HG02852 (cell line): Measurements from ENCODE around the gene SUPT20H.
A peak's percentile ranks its signal among the peaks of the same experiment; 100 is the strongest.
"Not testable (repeated sequence)": the region's sequence is repeated elsewhere in the genome, so short reads cannot be mapped to it uniquely, and the experiment has no call there.

Experiments
- ATAC-seq: cut with Tn5 transposase; IDR thresholded peaks from one replicate; pipeline ENCODE4 v1.9.1; 2021; ENCODE audit warnings: mild to moderate bottlenecking, moderate library complexity; ENCODE audit not compliant: unreplicated experiment

SUPT20H gene

DNA sequence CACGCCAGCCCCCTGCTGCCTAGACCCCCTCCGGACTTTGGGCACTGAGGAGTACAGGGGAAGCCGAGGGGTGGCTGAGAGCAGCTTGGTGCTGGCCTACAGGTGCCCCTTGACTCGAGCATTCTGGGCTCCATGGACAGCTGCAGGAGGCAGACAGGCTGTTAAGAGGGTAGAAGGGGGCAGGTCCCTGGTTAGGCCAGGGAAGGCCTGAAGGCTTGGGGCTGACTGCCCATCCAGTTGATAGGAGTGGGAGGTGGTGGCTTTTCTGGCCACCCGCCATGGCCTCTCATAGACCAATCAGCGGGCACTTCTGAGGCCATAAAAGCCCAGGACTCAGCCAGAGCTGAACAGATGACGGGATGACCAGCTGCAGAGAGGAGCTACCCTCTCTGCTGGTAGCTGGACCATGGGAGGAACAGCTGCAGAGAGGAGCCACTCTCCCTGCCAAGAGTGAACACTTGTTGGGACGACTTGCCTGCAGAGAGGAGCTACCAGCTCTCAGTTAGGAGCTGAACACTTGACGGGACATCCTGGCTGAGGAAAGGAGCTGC is 10.7 kb upstream of the SUPT20H start:
- no peak for ATAC-seq

DNA sequence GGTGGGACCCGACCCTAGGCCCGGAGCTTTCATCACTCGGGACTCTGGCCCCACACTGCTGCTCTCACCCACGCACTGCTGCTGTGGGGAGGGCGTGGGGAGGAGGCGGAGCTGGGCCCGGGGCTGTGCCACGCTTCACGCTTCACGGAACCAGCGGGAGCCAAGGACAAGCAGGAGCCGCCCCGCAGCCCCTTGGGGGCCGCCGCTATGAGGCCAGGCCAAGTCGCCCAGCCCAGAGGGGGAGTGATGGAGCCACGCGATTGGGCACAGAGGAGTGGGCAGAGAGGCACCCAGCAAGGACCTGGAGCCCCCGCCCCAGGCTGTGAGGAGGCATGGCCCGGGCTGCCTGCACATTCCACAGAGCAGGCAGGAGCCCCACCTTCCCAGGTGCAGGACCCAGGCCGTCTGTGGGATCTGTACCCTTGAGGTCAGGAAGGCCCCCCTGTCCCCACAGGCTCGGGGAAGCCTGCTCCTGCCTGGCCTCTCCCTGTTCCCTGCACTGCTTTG is 10.2 kb upstream of the SUPT20H start:
- no peak for ATAC-seq

DNA sequence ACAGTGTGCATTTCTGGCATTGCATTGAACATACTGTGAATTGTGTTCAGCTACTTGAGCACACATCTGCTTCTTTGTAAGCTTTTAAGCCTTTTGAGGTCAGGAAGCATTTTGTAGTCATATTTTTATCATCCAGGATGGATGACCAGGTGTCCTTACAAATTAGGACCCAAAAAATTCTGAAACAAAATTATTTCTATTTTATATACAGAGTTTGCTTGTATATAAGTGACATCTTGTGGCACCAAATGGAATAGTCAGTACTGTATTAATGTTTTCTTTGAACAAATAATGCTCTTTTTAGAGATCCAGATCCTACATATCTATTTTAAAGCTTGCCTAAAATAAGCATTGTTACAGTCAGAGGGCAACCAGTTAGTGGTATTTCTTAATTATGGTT is 9.5 kb upstream of the SUPT20H start:
- no peak for ATAC-seq

DNA sequence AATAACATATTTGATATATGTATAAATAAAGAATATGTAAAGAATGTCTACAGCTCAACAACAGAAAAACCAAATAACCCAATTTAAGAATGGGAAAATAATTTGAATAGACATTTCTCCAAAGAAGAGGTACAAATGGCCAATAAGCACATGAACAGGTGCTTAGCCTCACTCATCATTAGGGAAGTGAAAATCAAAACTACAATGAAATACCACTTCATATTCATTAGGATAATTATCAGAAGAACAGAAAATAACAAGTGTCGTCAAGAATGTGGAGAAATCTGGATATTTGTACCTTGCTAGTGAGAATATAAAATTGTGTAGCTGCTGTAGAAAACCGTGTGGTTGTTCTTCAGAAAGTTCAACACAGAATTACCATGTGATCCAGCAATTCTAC is 8.4 kb upstream of the SUPT20H start:
- ATAC-seq, result no peak

DNA sequence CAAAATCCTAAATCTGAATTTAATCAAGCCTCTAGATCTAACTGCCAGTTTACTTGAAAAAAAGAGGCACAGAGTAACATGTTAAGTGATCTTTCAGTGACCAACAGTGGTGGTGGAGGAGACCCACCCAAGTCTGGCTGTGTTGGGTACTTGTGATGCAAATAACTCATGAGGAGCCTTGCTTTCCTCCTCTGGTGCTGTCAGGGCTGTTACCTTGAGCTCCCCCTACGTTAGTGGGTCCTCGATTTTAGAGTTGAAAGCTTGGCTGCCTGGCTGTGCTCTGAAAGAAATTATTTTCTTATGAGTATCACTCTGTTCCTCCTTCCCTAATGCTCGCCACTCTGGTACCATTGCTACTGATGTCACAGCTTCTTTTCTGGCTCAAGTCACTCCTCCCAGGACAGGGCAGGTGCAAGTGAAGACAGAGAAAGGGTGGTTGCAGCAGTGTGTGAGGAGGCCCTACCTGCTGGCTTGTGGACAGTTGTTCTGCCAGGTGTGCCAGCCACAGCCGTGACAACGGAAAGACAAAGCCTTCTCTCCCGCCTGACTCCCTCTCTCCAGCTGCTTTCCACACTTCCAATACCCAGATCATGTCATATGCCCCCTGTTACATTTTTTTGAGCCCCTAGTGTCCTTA is 6.5 kb upstream of the SUPT20H start:
- no peak for ATAC-seq

DNA sequence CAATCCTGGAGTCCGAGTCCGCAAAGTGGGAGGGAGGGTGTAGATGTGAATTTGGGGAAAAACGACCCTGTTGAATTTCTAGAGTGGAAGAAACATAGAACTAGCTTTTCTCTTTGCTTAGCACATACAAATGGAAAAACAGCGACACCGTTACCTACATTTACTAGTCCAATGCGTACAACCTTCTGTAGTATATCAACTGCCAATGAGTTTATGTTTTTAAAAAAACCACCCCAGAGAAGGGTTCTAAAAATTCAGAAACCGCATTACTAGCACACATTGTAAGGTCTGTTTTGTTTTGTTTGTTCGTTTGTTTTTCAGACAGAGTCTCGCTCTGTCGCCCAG is 332 bp upstream of the SUPT20H start:
- peak; percentile 21 for ATAC-seq

DNA sequence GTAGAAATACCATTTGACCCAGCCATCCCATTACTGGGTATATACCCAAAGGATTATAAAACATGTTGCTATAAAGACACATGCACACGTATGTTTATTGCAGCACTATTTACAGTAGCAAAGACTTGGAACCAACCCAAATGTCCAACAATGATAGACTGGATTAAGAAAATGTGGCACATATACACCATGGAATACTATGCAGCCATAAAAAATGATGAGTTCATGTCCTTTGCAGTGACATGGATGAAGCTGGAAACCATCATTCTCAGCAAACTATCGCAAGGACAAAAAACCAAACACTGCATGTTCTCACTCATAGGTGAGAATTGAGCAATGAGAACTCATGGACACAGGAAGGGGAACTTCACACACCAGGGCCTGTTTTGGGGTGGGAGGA is 3.3 kb downstream of the SUPT20H start:
- not testable (repeated sequence) for ATAC-seq

DNA sequence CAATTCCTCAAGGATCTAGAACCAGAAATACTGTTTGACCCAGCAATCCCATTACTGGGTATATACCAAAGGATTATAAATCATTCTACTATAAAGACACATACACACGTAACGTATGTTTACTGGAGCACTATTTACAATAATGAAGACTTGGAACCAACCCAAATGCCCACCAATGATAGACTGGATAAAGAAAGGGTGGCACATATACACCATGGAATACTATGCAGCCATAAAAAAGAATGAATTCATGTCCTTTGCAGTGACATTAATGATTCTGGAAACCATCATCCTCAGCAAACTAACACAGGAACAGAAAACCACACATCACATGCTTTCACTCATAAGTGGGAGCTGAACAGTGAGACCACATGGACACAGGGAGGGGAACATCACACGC is 6.4 kb downstream of the SUPT20H start:
- ATAC-seq, result not testable (repeated sequence)

DNA sequence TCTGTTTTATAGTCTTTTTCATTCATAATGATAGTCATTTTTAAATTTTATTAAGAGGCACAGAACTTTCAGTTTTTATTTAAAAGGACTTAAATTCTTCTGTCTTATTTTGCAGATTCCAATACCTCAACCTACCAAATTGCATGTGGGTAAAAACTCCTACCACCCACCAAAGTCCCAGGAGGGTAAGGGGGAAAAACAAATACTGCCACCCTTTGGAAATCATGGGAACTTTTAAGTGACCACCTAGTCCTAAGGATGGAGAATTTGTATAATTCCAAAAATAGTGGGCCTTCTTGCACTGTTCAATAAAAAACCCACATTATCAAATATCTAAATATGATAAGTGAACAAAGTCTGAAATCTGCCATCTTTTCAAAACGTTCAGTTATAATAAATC is 9.7 kb downstream of the SUPT20H start:
- ATAC-seq, result no peak

DNA sequence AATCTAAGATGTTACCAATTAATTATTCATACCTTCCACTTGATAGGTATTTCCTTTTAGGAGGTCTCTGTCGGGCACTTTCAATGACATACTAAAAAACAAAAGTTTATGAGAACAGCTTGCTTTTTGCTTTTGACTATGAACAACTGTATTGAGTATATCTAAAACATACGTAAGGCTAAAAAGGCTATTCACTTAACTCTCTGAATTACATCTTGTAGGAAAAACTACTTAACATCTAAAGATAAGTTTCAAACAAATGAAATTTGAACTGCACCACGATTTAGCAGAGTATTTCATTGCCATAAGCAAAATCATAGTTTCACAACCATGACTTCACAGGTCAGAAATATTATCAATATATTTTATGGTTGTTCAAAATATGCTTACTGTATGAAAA is 11.6 kb downstream of the SUPT20H start:
- ATAC-seq, result no peak

DNA sequence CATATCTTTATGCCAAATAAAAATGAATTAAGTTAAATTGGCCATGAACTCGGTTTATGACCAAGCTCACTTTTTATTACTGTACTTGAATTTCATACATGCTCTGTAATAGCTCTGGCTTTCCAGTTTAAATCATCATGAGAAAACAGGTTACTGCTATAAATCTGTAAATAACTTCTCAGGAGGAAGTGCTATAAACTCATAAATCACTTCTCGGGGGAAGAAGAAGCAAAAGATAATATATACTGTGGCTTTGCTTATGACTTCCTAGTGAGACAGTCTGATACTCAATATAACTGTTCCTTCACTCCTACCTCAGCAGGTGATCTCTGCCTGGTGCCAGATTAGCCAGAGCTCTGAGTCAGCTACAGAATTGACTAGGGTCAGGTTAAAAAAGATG is 12.5 kb downstream of the SUPT20H start:
- ATAC-seq, result no peak

DNA sequence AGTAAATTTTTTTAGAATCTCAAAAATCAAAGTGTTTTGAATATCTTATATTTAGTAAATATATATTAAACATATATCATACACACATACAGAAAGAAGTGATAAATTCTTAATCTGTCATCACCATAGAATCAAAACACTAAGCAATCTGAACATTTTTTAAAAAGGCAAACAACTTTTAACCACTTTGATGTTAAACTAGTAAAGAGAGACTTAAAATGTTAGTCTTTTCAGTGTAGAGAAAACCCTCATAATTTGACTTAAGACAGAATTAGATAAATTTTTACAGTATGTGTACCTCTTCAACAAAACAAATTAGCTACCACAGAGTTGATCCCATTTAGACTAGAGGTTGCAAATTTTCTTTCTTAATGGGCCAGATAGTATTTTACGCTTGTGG is 13.4 kb downstream of the SUPT20H start:
- ATAC-seq, result no peak

DNA sequence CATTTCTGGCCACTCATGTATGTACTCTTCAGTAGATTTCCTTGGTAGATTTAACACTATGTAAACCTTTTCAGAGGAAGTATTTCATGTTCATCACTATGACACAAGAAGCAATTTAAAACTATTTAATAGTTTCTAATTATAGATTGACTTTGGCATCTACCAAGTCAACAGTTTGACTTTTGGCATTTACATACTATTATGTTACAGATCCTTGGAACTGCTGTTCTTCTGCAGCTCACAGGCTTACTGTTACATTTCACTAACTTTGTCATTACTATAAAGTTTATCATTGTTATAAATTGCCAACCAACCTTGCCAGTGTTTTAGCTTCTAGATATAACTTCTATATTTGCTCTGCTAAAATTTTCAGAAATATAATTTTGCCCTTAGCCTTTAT is 18.7 kb downstream of the SUPT20H start:
- no peak for ATAC-seq

DNA sequence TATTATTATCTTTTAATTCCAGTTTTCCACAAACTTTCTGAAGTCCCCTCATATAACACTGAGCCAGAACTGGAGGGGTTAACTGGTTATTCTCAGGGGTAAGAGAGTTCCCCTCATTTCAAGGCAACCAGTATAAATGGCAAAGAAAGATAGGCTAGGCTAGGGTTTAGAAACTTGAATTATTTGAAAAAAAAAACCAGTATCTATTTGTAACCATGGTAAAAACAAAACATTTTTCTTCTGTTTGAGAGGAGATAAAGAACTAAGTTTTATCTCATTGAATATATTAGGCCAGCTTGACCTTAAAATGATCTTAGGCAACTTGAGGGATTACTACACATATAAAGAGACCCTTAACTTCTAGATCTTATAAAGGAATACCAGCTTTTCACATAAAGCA is 19.6 kb downstream of the SUPT20H start:
- ATAC-seq, result no peak

DNA sequence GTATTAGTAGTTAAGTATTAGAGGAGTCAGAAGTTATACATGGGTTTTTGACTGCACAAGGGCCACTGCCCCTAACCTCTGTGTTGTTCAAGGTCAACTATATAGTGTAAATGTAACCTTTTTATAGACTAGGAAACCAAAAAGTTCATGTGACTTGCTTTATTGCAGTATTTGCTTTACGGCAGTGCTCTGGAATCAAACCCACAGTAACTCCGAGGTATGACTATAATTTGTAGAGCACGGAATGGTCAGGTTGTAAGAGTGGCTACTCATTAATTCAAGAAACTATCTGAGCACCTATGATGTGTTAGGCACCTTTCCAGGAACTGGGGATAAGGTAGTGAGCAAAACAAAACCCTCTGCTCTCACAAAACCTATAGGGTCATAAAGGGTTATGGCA is 22.2 kb downstream of the SUPT20H start:
- ATAC-seq, result no peak

DNA sequence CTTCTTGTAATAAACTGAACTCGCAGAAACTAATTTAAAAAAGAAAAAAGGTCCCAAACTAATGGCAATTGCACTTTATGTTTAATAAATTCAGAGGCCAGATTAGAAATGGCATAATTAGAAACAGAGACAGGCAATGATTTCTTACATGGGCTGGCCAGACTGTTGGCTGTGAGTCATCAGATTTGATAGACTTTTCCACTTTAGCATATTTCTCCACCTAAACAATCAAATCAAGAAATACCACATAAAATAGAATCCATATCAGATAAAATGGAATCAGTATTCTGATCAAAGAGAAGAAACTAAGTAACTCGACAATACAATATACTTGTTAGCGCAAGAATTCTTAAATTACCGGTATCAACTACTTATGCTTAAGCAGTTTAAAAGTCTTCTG is 29.9 kb downstream of the SUPT20H start:
- ATAC-seq, result no peak

DNA sequence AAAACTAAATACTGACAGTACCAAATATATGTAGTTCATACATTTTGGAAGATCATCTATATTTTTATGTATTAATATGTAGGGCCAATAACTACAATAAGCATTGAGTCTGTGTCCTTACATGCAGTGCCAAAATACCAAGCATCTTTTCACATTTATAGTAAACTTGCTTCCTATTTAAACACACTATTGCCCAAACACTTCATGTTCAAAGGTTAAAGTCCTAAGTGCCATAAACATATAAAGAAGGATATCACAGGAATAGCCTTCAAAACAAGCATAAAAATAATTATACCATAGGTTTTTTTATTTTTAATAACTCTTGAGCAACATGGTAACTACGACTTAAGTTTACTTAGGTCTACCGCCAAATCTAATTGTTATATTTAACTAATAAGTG is 31.8 kb downstream of the SUPT20H start:
- no peak for ATAC-seq

DNA sequence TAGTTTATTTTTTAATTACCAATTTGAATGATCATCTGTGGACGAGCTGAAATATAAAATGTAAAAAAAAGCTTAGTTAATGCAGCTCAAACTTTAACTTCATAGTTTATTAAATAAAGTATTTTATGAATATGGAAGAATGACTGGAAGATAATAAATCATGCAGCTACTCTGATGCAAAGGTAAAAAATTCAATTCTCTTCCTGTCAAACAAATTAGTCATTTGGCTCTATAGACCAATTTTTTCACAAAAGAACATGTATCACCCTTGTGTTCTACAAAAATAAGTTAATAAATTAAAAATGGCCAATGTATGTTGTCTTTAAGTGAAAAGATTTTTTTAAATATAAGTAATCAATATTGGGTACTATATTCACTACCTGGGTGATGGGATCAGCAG is 32.7 kb downstream of the SUPT20H start:
- ATAC-seq, result no peak

DNA sequence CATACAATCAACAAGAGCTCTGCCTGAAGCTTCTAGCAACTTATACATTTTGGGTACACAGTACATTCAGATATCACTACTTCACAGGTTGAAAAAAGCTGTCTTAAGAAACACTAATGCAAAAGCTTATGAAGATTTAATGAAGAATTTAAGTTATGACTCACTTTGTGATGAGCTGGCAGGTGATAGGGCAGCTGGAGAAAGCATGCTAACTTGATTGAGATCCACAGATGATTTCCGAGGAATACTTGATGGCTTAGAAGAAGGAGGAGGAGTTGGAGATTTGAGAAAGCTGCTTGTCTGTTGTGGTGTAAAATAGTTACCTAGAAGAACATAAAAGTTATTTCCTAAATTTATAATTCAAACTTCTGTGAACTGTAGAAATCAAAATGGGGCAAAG is 35.6 kb downstream of the SUPT20H start:
- ATAC-seq, result no peak

DNA sequence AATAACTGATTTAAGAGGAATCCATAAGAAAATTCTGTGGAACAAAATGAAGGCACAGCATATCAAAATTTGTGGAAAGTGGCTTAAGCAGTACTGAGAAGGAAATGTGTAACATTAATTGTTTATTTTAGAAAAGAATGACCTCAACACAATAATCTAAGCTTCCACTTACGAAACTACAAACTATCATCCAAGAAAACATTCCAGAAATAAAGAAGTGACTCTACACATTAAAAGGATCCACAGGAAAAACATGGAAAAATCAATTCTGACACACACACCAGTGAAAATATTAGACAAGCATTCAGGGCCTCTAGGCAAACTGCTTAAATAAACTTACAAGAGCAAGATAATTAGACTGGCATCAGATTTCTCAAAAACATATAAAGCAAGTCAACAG is 44.9 kb downstream of the SUPT20H start:
- ATAC-seq, result no peak

DNA sequence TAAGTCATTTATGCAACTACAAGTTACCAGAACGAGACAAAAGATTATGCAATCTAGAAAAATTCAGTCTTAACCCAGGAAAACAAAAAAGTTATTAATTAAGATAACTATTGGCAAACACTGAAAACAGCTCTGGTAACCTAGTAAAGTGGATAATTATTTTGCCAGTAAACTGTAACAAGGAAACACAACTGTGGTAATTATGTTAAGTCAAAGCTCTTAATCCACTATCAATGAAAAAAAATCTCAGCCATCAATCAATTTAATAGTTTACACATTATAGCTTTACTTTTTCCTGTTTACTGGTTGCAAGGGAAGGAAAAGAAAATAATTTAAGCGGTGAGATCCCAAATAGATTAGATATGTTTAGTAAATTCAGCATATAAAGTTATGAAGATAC is 47.7 kb downstream of the SUPT20H start:
- ATAC-seq, result no peak

DNA sequence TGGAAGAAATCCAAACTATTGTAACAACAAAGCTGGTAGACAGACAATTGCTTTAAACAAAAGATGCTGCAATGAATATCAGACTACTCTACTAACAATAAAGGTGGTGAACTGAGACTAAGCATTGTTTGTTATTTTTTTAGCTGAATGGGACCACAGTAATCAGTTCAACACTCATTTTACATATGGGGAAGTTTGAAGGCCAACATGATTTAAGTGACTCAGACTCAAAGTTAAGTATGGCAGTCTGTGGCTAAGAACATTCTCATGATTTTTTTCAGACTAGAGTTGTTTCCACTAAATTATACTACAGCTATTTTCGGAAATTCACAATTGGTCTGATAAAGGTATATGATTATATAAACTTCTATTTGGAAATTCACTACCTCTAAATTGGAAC is 48.5 kb downstream of the SUPT20H start:
- no peak for ATAC-seq

DNA sequence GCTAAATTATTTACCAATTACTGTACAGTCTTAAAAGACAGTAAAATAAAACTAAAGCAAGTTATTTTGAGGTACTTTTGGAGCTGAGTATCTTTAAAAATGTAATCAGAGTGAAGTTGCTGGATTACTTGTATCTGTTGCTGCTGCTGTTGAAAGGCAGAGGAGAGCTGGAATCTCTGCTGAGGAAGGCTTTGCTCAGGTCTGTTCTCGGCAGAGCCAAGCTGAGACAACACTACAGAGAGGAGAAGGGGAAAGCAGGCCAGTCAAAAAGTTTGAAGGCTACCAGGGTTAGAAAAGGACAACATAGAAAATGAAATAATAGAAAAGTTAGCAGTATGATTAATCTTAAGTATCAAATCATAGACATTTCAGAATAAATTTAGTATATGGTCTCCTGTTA is 49.1 kb downstream of the SUPT20H start:
- ATAC-seq, result no peak
